ENCODE measurements around the gene CACNA1A. TPM values are rescaled to one million over a fixed set of nuclear protein-coding genes. Genes with fewer than 3 reads are reported as not detected.

CACNA1A gene
- total and polyA plus RNA-seq, 2 of the 13 experiments (the other 11 are each of a cell fraction or from before 2014, with no cell fraction given) = not detected

DNA sequence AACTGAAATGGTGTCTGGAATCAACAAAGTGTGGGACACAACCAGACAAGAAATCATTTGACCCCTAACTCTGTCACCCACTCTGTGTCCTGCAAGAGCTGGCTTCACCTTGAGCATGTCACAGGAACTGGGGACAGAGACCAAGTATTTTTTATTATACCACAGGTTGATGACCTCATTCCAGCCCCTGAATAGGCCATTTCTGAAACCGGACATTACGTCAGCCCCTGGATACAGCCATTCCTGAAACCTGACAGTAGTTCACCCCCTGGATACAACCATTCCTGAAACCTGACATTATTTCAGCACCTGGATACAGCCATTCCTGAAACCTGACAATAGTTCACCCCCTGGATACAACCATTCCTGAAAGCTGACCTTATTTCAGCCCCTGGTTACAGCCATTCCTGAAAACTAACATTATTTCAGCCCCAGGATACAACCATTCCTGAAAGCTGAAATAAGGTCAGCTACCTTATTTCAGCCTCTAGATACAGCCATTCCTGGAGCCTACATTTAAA lies 47.7 kb upstream of the CACNA1A start:
- H3K27me3 ChIP-seq (ENCODE audit: control insufficient read depth in 1 of 2, insufficient read depth in 2 of 2, low read length in 2 of 2) = no peaks in the 10 kb centered on the region; a peak in 1 of 5 replicates
- no peak for DNase-seq (ENCODE audit: low spot score)
- H4K20me1 ChIP-seq (ENCODE audit: insufficient read depth, low read length) = no peaks in the 10 kb centered on the region
- H3K27ac ChIP-seq (ENCODE audit: extremely low read length, insufficient read depth, low read length) = no peak overlapping the region
- no peak overlapping the region for H3K9ac ChIP-seq (ENCODE audit: insufficient read depth, low read depth, low read length)
- no peak overlapping the region for H3K4me2 ChIP-seq (ENCODE audit: low read depth, low read length)
- no peaks in the 10 kb centered on the region for H3K4me1 ChIP-seq (ENCODE audit: insufficient read depth, low read length)
- FAIRE-seq = no peak
- TF ChIP-seq ATF7 (IDR thresholded peaks at IDR 0.05) (peak; percentile 61), ATF7 (CRISPR knock-in tag; IDR thresholded peaks at IDR 0.05) (no peak), TRIM24 (CRISPR knock-in tag; IDR thresholded peaks at IDR 0.05) (no peak), CHD2 (IDR thresholded peaks at IDR 0.05; ENCODE audit: low read depth, low read length) (no peak), ZNF282 (IDR thresholded peaks at IDR 0.05; ENCODE audit: partially characterized antibody) (no peak), CREB1 (IDR thresholded peaks at IDR 0.05) (peak; percentile 36; the same call in 1 of the 2 replicates), CREB1 (CRISPR knock-in tag; IDR thresholded peaks at IDR 0.05) (no peak), ZNF329 (CRISPR knock-in tag; IDR thresholded peaks at IDR 0.05; ENCODE audit: low read depth) (peak; percentile 88; the same call in 1 of the 2 replicates)
- CTCF ChIA-PET (ENCODE audit: low intra/inter-chr PET ratio, low total read pairs) = no interaction called here
- POLR2A ChIA-PET = no interaction called here
- no peak overlapping the region for H3K4me3 ChIP-seq (replicated peaks in 1 of 3; ENCODE audit: insufficient read depth in 1 of 3, low read depth in 2 of 3, low read length in 3 of 3)
- no TSS peak for BruUV-seq (replicated peaks)
- ATAC-seq = no peak
- no peaks in the 10 kb centered on the region for H3K9me3 ChIP-seq (ENCODE audit: low read length)
- no peak overlapping the region for H2AFZ ChIP-seq (ENCODE audit: low read length)
- intact Hi-C loops (cut with micrococcal nuclease; ENCODE audit: unreplicated experiment) (no loop called here), in situ Hi-C loops (cut with HindIII; ENCODE audit: extremely low pct_ligation_motif_present, low pct_unique_long_range_greater_than_20kb) (no loop called here)
- H3K79me2 ChIP-seq (ENCODE audit: insufficient read depth, low read length) = no peaks in the 10 kb centered on the region
- 21% methylated on average over 2 of the region's 2 CpGs for WGBS (ENCODE audit: low lambda C conversion rate)
- no peaks in the 10 kb centered on the region for H3K36me3 ChIP-seq (replicated peaks in 1 of 2; ENCODE audit: control insufficient read depth in 1 of 2, insufficient read depth in 2 of 2, low read length in 2 of 2)

DNA sequence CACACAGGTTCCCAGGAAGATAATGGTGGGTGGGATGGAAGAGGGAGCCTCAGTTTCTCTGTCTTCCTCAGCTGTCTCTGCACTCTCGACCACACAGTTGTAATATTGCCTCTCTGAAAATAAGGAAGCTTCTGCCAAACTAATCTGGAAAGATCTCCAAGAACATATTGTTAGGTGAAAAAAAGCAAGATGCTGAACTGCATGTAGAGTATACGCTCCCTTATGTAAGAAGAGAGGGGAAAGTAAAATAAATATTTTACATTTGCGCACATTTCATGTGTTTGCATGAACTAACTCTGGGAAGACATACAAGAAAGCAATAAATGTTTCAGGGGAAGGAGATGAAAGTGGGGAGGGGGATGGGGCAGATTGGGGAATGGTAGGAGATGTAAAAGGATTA lies 41.9 kb upstream of the CACNA1A start:
- no TSS peak for BruUV-seq (replicated peaks)
- TF ChIP-seq ZNF333 (CRISPR knock-in tag; IDR thresholded peaks at IDR 0.05; ENCODE audit: borderline replicate concordance) = no peak
- no peak for TF ChIP-seq AGO1 (IDR thresholded peaks at IDR 0.05; ENCODE audit: low read depth, low read length, poor library complexity, severe bottlenecking)
- no peak for TF ChIP-seq ZNF652 (CRISPR knock-in tag; IDR thresholded peaks at IDR 0.05; ENCODE audit: borderline replicate concordance, low read depth)
- no peak for TF ChIP-seq ZNF772 (CRISPR knock-in tag; IDR thresholded peaks at IDR 0.05)
- TF ChIP-seq MXD4 (CRISPR knock-in tag; IDR thresholded peaks at IDR 0.05) = no peak
- TF ChIP-seq TEAD2 (CRISPR knock-in tag; IDR thresholded peaks at IDR 0.05) = no peak
- TF ChIP-seq HNRNPH1 (optimal IDR thresholded peaks at IDR 0.05; ENCODE audit: low read depth, low read length) = no peak
- no peak for TF ChIP-seq SP4 (CRISPR knock-in tag; IDR thresholded peaks at IDR 0.05)
- TF ChIP-seq ZMYM3 (CRISPR knock-in tag; IDR thresholded peaks at IDR 0.05) = no peak
- no peak for TF ChIP-seq ZFP37 (CRISPR knock-in tag; IDR thresholded peaks at IDR 0.05; ENCODE audit: borderline replicate concordance)
- no peak for TF ChIP-seq PLRG1 (conservative IDR thresholded peaks at IDR 0.05)
- TF ChIP-seq ZNF562 (CRISPR knock-in tag; IDR thresholded peaks at IDR 0.05; ENCODE audit: borderline replicate concordance) = no peak
- no peaks in the 10 kb centered on the region for H3K36me3 ChIP-seq (replicated peaks in 1 of 2; ENCODE audit: control insufficient read depth in 1 of 2, insufficient read depth in 2 of 2, low read length in 2 of 2)
- no peak overlapping the region for H3K4me2 ChIP-seq (ENCODE audit: low read depth, low read length)
- H3K79me2 ChIP-seq (ENCODE audit: insufficient read depth, low read length) = no peaks in the 10 kb centered on the region
- in situ Hi-C loops (cut with HindIII; ENCODE audit: extremely low pct_ligation_motif_present, low pct_unique_long_range_greater_than_20kb) = no loop called here
- ChIA-PET CTCF (ENCODE audit: low intra/inter-chr PET ratio, low total read pairs) (no interaction called here), POLR2A (no interaction called here)
- H4K20me1 ChIP-seq (ENCODE audit: insufficient read depth, low read length) = no peaks in the 10 kb centered on the region
- H3K4me1 ChIP-seq (ENCODE audit: insufficient read depth, low read length) = no peaks in the 10 kb centered on the region
- 54% methylated on average over 3 of the region's 3 CpGs for WGBS (ENCODE audit: low lambda C conversion rate)
- H2AFZ ChIP-seq (ENCODE audit: low read length) = no peak overlapping the region
- H3K9me3 ChIP-seq (ENCODE audit: low read length) = no peaks in the 10 kb centered on the region
- H3K27ac ChIP-seq (ENCODE audit: extremely low read length, insufficient read depth, low read length) = no peak overlapping the region
- H3K4me3 ChIP-seq (replicated peaks in 1 of 3; ENCODE audit: insufficient read depth in 1 of 3, low read depth in 2 of 3, low read length in 3 of 3) = no peak overlapping the region
- H3K9ac ChIP-seq (ENCODE audit: insufficient read depth, low read depth, low read length) = no peak overlapping the region
- no peak for FAIRE-seq
- DNase-seq (ENCODE audit: low spot score) = no peak
- ATAC-seq = no peak
- no peaks in the 10 kb centered on the region; a peak in 1 of 5 replicates for H3K27me3 ChIP-seq (ENCODE audit: control insufficient read depth in 1 of 2, insufficient read depth in 2 of 2, low read length in 2 of 2)
- intact Hi-C loops (cut with micrococcal nuclease; ENCODE audit: unreplicated experiment) = no loop called here

Measured in HepG2 (cell line).